ENCODE measurements around the gene HBG1. TPM values are rescaled to one million over a fixed set of nuclear protein-coding genes. Genes with fewer than 3 reads are reported as not detected.

Gene HBG1
- total RNA-seq, 2 experiments from 2014 or later = not detected

- H3K4me3 Mint-ChIP-seq = no peak overlapping the region
- H3K4me1 Mint-ChIP-seq = no peaks in the 10 kb centered on the region
- H3K9me3 Mint-ChIP-seq = no peaks in the 10 kb centered on the region
- no peaks in the 10 kb centered on the region for H3K36me3 Mint-ChIP-seq (ENCODE audit: low read depth)
- ChIA-PET CTCF (no interaction called here), POLR2A (no interaction called here)
- H3K27me3 Mint-ChIP-seq = no peaks in the 10 kb centered on the region
- no peak overlapping the region for H3K27ac Mint-ChIP-seq
- DNase-seq = no peak
Observed at GRCh38 chr11:5285703-5286340, 36.2 kb upstream of the HBG1 start.

- no peak for DNase-seq
- Mint-ChIP-seq H3K27ac (no peak overlapping the region), H3K36me3 (ENCODE audit: low read depth) (no peaks in the 10 kb centered on the region), H3K9me3 (no peaks in the 10 kb centered on the region), H3K27me3 (no peaks in the 10 kb centered on the region), H3K4me3 (no peak overlapping the region), H3K4me1 (peaks cover 4% of the 10 kb centered on the region)
- ChIA-PET CTCF (interaction anchor here (0.6 kb wide), 1 partner anchor 149 kb away, joined by 3 read pairs; no protein-coding TSS in a partner anchor), POLR2A (no interaction called here)
Observed at GRCh38 chr11:5284637-5285036, 35.0 kb upstream of the HBG1 start.

DNA sequence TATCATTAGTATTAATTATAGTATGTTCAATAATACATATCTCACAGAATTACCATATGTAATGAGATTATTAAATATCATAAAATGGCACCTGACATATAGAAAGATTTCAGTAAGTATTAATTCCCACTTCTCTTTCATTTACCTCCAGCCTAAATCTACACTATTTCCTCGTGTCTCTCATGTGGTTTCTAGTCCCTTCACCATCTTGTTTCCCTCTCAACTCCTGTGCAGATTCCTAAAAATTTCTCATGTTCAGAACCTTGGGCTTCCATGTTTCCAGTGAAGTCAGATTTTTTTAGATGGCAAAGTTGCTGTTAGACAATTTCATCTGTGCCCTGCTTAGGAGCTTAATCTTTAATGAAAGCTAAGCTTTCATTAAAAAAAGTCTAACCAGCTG lies 34.2 kb upstream of the HBG1 start:
- ChIA-PET CTCF (interaction anchor here (0.6 kb wide), 1 partner anchor 150 kb away, joined by 3 read pairs; no protein-coding TSS in a partner anchor), POLR2A (no interaction called here)
- Mint-ChIP-seq H3K9me3 (no peaks in the 10 kb centered on the region), H3K27me3 (no peaks in the 10 kb centered on the region), H3K36me3 (ENCODE audit: low read depth) (no peaks in the 10 kb centered on the region), H3K4me3 (no peak overlapping the region), H3K27ac (no peak overlapping the region), H3K4me1 (peaks cover 4% of the 10 kb centered on the region)
- DNase-seq = no peak

- ChIA-PET CTCF (no interaction called here), POLR2A (no interaction called here)
- Mint-ChIP-seq H3K36me3 (ENCODE audit: low read depth) (no peaks in the 10 kb centered on the region), H3K9me3 (no peaks in the 10 kb centered on the region), H3K27ac (no peak overlapping the region), H3K27me3 (no peaks in the 10 kb centered on the region), H3K4me1 (peaks cover 4% of the 10 kb centered on the region), H3K4me3 (no peak overlapping the region)
- DNase-seq = no peak
Observed at GRCh38 chr11:5283086-5283485, 33.4 kb upstream of the HBG1 start.

GRCh38 chr11:5282628-5283027 lies 33.0 kb upstream of the HBG1 start:
- peaks cover 4% of the 10 kb centered on the region for H3K4me1 Mint-ChIP-seq
- H3K27me3 Mint-ChIP-seq = no peaks in the 10 kb centered on the region
- H3K27ac Mint-ChIP-seq = no peak overlapping the region
- ChIA-PET POLR2A (no interaction called here), CTCF (no interaction called here)
- no peaks in the 10 kb centered on the region for H3K9me3 Mint-ChIP-seq
- H3K4me3 Mint-ChIP-seq = no peak overlapping the region
- no peaks in the 10 kb centered on the region for H3K36me3 Mint-ChIP-seq (ENCODE audit: low read depth)
- DNase-seq = no peak

DNA sequence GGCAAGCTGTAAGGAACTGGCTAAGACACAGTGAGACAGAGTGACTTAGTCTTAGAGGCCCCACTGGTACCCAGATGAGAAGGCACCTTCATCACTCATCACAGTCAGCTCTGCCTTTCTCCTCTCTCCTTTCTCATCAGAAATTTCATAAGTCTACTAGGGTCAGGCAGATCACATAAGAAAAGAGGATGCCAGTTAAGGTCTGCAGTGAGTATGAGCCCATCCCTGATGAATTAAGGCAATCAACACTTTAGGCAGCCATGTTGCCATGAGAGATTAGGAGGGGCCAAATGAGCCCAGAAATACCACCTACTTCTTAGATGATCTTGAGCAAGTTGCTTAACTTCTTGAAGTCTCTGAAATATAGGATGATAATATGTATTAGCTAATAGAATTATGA lies 31.9 kb upstream of the HBG1 start:
- POLR2A ChIA-PET = no interaction called here

GRCh38 chr11:5280582-5281102 lies 31.0 kb upstream of the HBG1 start:
- peak; percentile 12 for DNase-seq
- H3K9me3 Mint-ChIP-seq = no peaks in the 10 kb centered on the region
- peaks cover 4% of the 10 kb centered on the region for H3K4me1 Mint-ChIP-seq
- H3K4me3 Mint-ChIP-seq = no peak overlapping the region
- POLR2A ChIA-PET = no interaction called here
- no peaks in the 10 kb centered on the region for H3K36me3 Mint-ChIP-seq (ENCODE audit: low read depth)
- H3K27ac Mint-ChIP-seq = no peak overlapping the region
- H3K27me3 Mint-ChIP-seq = no peaks in the 10 kb centered on the region
- CTCF ChIA-PET = no interaction called here

More for the DNA sequence above, 31.9 kb upstream of the HBG1 start:
- no peak overlapping the region for H3K4me3 Mint-ChIP-seq
- CTCF ChIA-PET = no interaction called here
- H3K4me1 Mint-ChIP-seq = peaks cover 4% of the 10 kb centered on the region
- H3K36me3 Mint-ChIP-seq (ENCODE audit: low read depth) = no peaks in the 10 kb centered on the region
- no peaks in the 10 kb centered on the region for H3K27me3 Mint-ChIP-seq
- no peak overlapping the region for H3K27ac Mint-ChIP-seq
- DNase-seq = no peak
- no peaks in the 10 kb centered on the region for H3K9me3 Mint-ChIP-seq

GRCh38 chr11:5279471-5280090 lies 29.9 kb upstream of the HBG1 start:
- H3K9me3 Mint-ChIP-seq = no peaks in the 10 kb centered on the region
- peaks cover 4% of the 10 kb centered on the region for H3K4me1 Mint-ChIP-seq
- H3K27ac Mint-ChIP-seq = no peak overlapping the region
- H3K4me3 Mint-ChIP-seq = no peak overlapping the region
- ChIA-PET POLR2A (no interaction called here), CTCF (no interaction called here)
- no peaks in the 10 kb centered on the region for H3K27me3 Mint-ChIP-seq
- no peak for DNase-seq
- H3K36me3 Mint-ChIP-seq (ENCODE audit: low read depth) = no peaks in the 10 kb centered on the region

DNA sequence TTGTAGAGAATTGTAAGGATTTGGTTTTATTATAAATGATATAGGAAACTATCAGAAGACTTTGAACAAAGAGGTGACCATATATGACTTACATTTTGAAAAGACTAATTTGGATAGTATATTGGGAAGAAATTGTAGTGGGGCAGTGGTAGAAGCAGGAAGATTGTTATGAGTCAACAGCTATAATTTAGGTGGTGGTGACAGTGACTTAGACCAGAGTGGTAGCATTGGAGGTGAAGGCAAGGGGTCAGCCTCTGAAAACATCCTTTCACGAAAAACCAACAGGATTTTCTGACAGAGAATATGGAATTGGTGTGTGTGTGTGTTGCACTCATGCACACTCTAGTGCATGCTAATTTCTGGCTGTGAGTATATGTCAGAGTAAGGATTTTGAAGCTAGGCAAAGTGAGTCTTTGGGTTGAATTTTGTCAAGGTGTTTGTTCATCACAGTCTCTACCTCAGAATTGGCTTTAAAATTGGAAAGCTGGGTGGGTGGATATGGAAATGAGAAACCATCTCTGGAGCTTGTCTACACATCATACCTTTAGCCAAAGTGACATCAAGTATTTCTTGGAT lies 28.2 kb upstream of the HBG1 start:
- H3K9me3 Mint-ChIP-seq = no peaks in the 10 kb centered on the region
- H3K27me3 Mint-ChIP-seq = no peaks in the 10 kb centered on the region
- H3K4me1 Mint-ChIP-seq = peaks cover 4% of the 10 kb centered on the region
- DNase-seq = no peak
- no peaks in the 10 kb centered on the region for H3K36me3 Mint-ChIP-seq (ENCODE audit: low read depth)
- ChIA-PET POLR2A (no interaction called here), CTCF (interaction anchor here (0.5 kb wide), 1 partner anchor 81 kb away, joined by 4 read pairs; no protein-coding TSS in a partner anchor)
- H3K27ac Mint-ChIP-seq = no peak overlapping the region
- no peak overlapping the region for H3K4me3 Mint-ChIP-seq

DNA sequence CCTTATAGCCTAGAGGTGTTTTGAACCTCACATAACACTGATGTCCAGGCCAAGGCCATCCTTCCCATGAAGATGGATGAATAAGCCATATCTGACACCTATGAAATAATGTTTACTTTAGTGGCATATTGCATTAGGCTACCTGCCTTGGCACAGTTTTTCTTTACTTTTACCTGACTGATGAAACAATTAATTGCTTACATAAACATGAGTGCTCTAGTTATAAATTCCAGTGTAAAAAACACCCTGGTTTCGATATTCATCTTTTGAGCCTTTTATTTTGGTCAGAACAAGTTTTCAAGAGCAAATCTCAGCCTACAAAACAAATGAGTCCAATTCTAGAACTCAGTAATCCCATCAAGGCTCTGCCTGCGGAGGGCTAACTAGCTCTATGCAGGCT lies 27.0 kb upstream of the HBG1 start:
- CTCF ChIA-PET = no interaction called here
- Mint-ChIP-seq H3K9me3 (no peaks in the 10 kb centered on the region), H3K4me1 (peaks cover 4% of the 10 kb centered on the region), H3K36me3 (ENCODE audit: low read depth) (no peaks in the 10 kb centered on the region), H3K27ac (no peak overlapping the region), H3K4me3 (no peak overlapping the region), H3K27me3 (no peaks in the 10 kb centered on the region)
- DNase-seq = no peak
- POLR2A ChIA-PET = no interaction called here

DNA sequence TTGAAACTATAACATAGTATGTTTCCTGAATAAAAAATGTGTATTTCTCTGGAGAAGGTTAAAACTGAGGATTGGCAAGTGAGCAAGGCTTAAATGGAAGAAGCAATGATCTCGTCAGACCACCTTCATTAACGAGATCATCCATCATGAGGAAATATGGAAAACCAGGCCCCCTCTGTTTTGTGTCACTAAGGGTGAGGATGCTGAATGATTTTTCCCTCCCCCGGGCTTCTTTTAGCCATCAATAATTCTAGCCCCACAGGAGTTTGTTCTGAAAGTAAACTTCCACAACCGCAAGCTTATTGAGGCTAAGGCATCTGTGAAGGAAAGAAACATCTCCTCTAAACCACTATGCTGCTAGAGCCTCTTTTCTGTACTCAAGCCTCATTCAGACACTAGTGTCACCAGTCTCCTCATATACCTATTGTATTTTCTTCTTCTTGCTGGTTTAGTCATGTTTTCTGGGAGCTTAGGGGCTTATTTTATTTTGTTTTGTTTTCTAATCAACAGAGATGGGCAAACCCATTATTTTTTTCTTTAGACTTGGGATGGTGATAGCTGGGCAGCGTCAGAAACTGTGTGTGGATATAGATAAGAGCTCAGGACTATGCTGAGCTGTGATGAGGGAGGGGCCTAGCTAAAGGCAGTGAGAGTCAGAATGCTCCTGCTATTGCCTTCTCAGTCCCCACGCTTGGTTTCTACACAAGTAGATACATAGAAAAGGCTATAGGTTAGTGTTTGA lies 25.9 kb upstream of the HBG1 start:
- no peaks in the 10 kb centered on the region for H3K9me3 Mint-ChIP-seq
- no peaks in the 10 kb centered on the region for H3K36me3 Mint-ChIP-seq (ENCODE audit: low read depth)
- POLR2A ChIA-PET = no interaction called here
- H3K4me1 Mint-ChIP-seq = peaks cover 1% of the 10 kb centered on the region
- DNase-seq = no peak
- no peak overlapping the region for H3K27ac Mint-ChIP-seq
- CTCF ChIA-PET = no interaction called here
- no peak overlapping the region for H3K4me3 Mint-ChIP-seq
- H3K27me3 Mint-ChIP-seq = no peaks in the 10 kb centered on the region

GRCh38 chr11:5274395-5274794 lies 24.7 kb upstream of the HBG1 start:
- no peak for DNase-seq
- Mint-ChIP-seq H3K9me3 (no peaks in the 10 kb centered on the region), H3K27ac (no peak overlapping the region), H3K4me3 (no peak overlapping the region), H3K27me3 (no peaks in the 10 kb centered on the region), H3K36me3 (ENCODE audit: low read depth) (no peaks in the 10 kb centered on the region), H3K4me1 (no peaks in the 10 kb centered on the region)
- ChIA-PET CTCF (no interaction called here), POLR2A (no interaction called here)

DNA sequence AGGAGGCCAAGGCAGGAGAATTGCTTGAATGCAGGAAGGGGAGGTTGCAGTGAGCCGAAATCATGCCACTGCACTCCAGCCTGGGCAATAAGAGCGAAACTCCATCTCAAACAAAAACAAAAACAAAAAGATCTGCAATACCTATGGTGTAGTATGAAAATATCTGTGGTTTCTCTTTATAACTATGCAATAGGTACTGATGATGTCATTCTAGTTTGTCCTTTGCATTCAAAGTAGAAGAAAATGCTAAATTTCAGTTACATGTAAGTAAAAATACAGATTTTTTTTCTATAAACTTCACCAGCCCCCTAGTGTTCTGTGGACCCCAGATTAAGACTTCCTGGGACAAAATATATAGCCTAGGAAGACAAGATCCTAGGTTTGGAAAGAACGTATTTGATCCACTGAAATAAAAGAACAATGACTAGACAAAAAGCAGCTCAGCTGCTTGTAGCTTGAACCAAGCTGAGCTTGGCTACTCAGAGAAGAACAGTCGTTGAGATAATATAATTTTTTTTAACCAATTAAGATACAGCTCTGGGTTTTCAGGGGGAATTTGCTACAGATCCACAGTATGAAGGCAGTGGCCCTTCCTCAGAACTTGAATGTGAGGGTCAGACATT lies 22.8 kb upstream of the HBG1 start:
- no peaks in the 10 kb centered on the region for H3K4me1 Mint-ChIP-seq
- H3K4me3 Mint-ChIP-seq = no peak overlapping the region
- no peak for DNase-seq
- ChIA-PET POLR2A (no interaction called here), CTCF (no interaction called here)
- H3K36me3 Mint-ChIP-seq (ENCODE audit: low read depth) = no peaks in the 10 kb centered on the region
- no peaks in the 10 kb centered on the region for H3K9me3 Mint-ChIP-seq
- H3K27me3 Mint-ChIP-seq = peaks cover under 1% of the 10 kb centered on the region
- H3K27ac Mint-ChIP-seq = no peak overlapping the region
